Heart right ventricle (tissue), 16 donors: ENCODE data around the gene TMEM8B. TPM values are rescaled to one million over a fixed set of nuclear protein-coding genes. Genes with fewer than 3 reads are reported as not detected.

Experiments
- ATAC-seq, 8 donors: fragments of 200-7000 bp; cut with Tn5 transposase; one replicate each; pipeline ENCODE4 v1.9.1; 2020; ENCODE audit warnings: mild to moderate bottlenecking in 8 of 8, moderate library complexity in 8 of 8, moderate number of reproducible peaks in 1 of 8
- DNase-seq, 2 donors: peaks; one replicate each; pipeline ENCODE4 v3.0.0-alpha.2; 2020
- H3K27ac ChIP-seq, 10 donors: fragments of 200-600 bp; sonication (generic) in 2 of 10; one replicate each; pipeline versions ENCODE4 v1.5.0 to v1.8.0; 2020 to 2022; ENCODE audit warnings: mild to moderate bottlenecking in 3 of 10
- H3K27me3 ChIP-seq, 7 donors: fragments of 200-600 bp; one replicate each; pipeline ENCODE4 v1.8.0; 2021 to 2022; ENCODE audit warnings: mild to moderate bottlenecking in 2 of 7
- H3K36me3 ChIP-seq, 9 donors: fragments of 200-600 bp; sonication (generic) in 1 of 9; one replicate each; pipeline versions ENCODE4 v1.5.0 to v1.8.0; 2020 to 2022; ENCODE audit warnings: mild to moderate bottlenecking in 2 of 9
- H3K4me1 ChIP-seq, 9 donors: fragments of 200-600 bp; sonication (generic) in 1 of 9; one replicate each; pipeline versions ENCODE4 v1.5.0 to v1.8.0; 2020 to 2022; ENCODE audit warnings: mild to moderate bottlenecking in 4 of 9
- H3K4me3 ChIP-seq, 10 donors: fragments of 200-600 bp; sonication (generic) in 2 of 10; one replicate each; pipeline versions ENCODE4 v1.5.0 to v1.8.0; 2020 to 2022; ENCODE audit warnings: mild to moderate bottlenecking in 7 of 10, moderate library complexity in 2 of 10
- H3K9me3 ChIP-seq, 11 donors: fragments of 200-600 bp in 10 of 11; sonication (generic) in 2 of 11; one replicate each; pipeline versions ENCODE4 v1.5.0 to v1.8.0; 2013 to 2022; ENCODE audit warnings: mild to moderate bottlenecking in 2 of 11, control low read depth in 1 of 11, moderate library complexity in 1 of 11
- CTCF ChIP-seq, 9 donors: fragments of 200-600 bp; sonication (generic) in 2 of 9; IDR thresholded peaks; one replicate each; pipeline versions ENCODE4 v1.5.0 to v1.8.0; 2021 to 2022; ENCODE audit warnings: antibody characterized with exemption in 9 of 9, mild to moderate bottlenecking in 5 of 9, moderate library complexity in 1 of 9
- WGBS, 2 donors: extraction: QIAGEN DNeasy Blood & Tissue Kit; methylation state at CpG; one replicate each; pipeline ENCODE4 v1.1.7; 2013; ENCODE audit warnings: inconsistent platforms in 1 of 2; 5-methylcytosine and 5-hydroxymethylcytosine counted together
- intact Hi-C, 10 donors: fragments of 100-400 bp; cut with DNase I; formaldehyde crosslinking; loops; one replicate each; pipeline versions ENCODE4 v1.11.1 to v1.14.2; 2022
- polyA plus RNA-seq, 2 donors: library from polyadenylated mRNA; stranded (reverse); fragments of 200-250 nt; gene quantifications; one replicate each; pipeline ENCODE4 v1.2.3, GENCODE V29; 2013
- total RNA-seq, 10 donors: library from RNA; stranded (reverse); fragmentation: NEBNext Ultra II Directional in 3 of 10; extraction: Animal tissue kit (Norgen Biotek cat#: 25700) in 3 of 10; gene quantifications; one replicate each; pipeline versions ENCODE4 v1.2.1 to v1.2.4, GENCODE V29; 2021 to 2023
- donor health status: Arrhythmogenic right ventricular cardiomyopathy.
- donor health status: ischemic (EF 13 %, LVEDD 7.1; RV severe dilation, severe dysfunction).
- donor health status: healthy with polysubstance abuse.
- donor health status: DM: no; HTN: yes; CAD: no.
- donor health status: DM: no; HTN: no; CAD: no.
- donor health status: ischemic (EF 25% LVEDD 6.9; RV normal size, moderate dysfunction).
- donor health status: ischemic (EF 25% LVEDD 5.7; RV mildly dilated, moderate dysfunction).
- donor health status: healthy.
- donor health status: DM: yes; HTN: yes; CAD: no.
- donor health status: Ischemic cardiomyopathy.
- donor health status: ischemic (EF 35%, LVEDD 5.7; RV mildly dilated, moderate dysfunction).
- donor health status: nonischemic (EF 11% LVEDD 7.7; RV severe dilation, severe dysfunction).
- donor health status: DM: yes; HTN: yes; CAD: no.
- donor health status: PGD.
- donor health status: ischemic (EF 29% LVEDD 5.4; RV normal size, mild dysfunction).
- donor health status: nonischemic (EF 23%, LVEDD 6.1; RV moderate dilation, normal function).

TMEM8B gene
- total and polyA plus RNA-seq, 12 donors, result 6.7 to 22.9 (median 19.5) TPM

GRCh38 chr9:35806101-35806500 is 22.9 kb upstream of the TMEM8B start:
- no peaks in the 10 kb centered on the region for H3K27me3 ChIP-seq
- no peak overlapping the region for H3K27ac ChIP-seq
- H3K4me1 ChIP-seq, result peaks cover 0 to 4% (median 2%) of the 10 kb centered on the region in 9 donors
- no peak overlapping the region for H3K4me3 ChIP-seq
- DNase-seq, result no peak
- no peak for TF ChIP-seq CTCF (IDR thresholded peaks at IDR 0.05)
- no peaks in the 10 kb centered on the region for H3K9me3 ChIP-seq
- H3K36me3 ChIP-seq, result peaks cover 0 to 84% (median 20%) of the 10 kb centered on the region in 9 donors
- ATAC-seq, result no peak
- intact Hi-C loops, result no loop called here
- 98% methylated on average over 8 of the region's 8 CpGs for WGBS, 2 donors

- intact Hi-C loops, result no loop called here
- peaks cover 0 to 62% (median 17%) of the 10 kb centered on the region in 9 donors for H3K36me3 ChIP-seq
- no peak for DNase-seq
- peaks cover 0 to 25% (median 20%) of the 10 kb centered on the region in 9 donors for H3K4me1 ChIP-seq
- H3K4me3 ChIP-seq, result no peak overlapping the region
- H3K27me3 ChIP-seq, result no peaks in the 10 kb centered on the region
- 91 to 94% methylated on average over 9 of the region's 9 CpGs for WGBS, 2 donors
- no peaks in the 10 kb centered on the region for H3K9me3 ChIP-seq
- TF ChIP-seq CTCF (IDR thresholded peaks at IDR 0.05), result no peak
- ATAC-seq, result no peak
- no peak overlapping the region for H3K27ac ChIP-seq
These were observed 20.6 kb upstream of the TMEM8B start for GRCh38 chr9:35808433-35808832.

GRCh38 chr9:35810122-35810521 is 18.9 kb upstream of the TMEM8B start:
- Histone ChIP-seq H3K4me3 (no peak overlapping the region), H3K27me3 (no peaks in the 10 kb centered on the region), H3K4me1 (peaks cover 0 to 36% (median 30%) of the 10 kb centered on the region in 9 donors), H3K36me3 (peaks cover 0 to 53% (median 17%) of the 10 kb centered on the region in 9 donors), H3K9me3 (no peaks in the 10 kb centered on the region), H3K27ac (no peak overlapping the region)
- no peak for DNase-seq
- ATAC-seq, result no peak
- TF ChIP-seq CTCF (IDR thresholded peaks at IDR 0.05), result no peak
- WGBS, 2 donors, result 92 to 94% methylated on average over 7 of the region's 7 CpGs
- intact Hi-C loops, result loop anchor here in 4 of 10 donors (5.0 to 10.0 kb wide), 4 partner anchors 53 to 155 kb away; partner anchors contain the start of genes CCDC107 (in 3 of the 4), RMRP (in 3 of the 4), SIT1 (in 2 of the 4) and CREB3 (in 1 of the 4)

- H3K9me3 ChIP-seq, result no peaks in the 10 kb centered on the region
- no peaks in the 10 kb centered on the region for H3K27me3 ChIP-seq
- DNase-seq, result peak; percentile 39 to 45
- 6 to 19% methylated on average over 12 of the region's 12 CpGs for WGBS, 2 donors
- ATAC-seq, result peak in 2 of 8 donors; percentile 4 to 11
- TF ChIP-seq CTCF (IDR thresholded peaks at IDR 0.05), result no peak
- peaks cover 0 to 43% (median 35%) of the 10 kb centered on the region in 9 donors for H3K4me1 ChIP-seq
- peaks cover 0 to 39% (median 12%) of the 10 kb centered on the region in 9 donors for H3K36me3 ChIP-seq
- peak overlapping the region; percentile 25 to 99 (median 84) for H3K27ac ChIP-seq
- H3K4me3 ChIP-seq, result peak overlapping the region; percentile 29 to 82 (median 58)
- intact Hi-C loops, result loop anchor here in 4 of 10 donors (2.0 to 10.0 kb wide), 5 partner anchors 21 to 157 kb away; partner anchors contain the start of genes CCDC107 (in 3 of the 4), RMRP (in 3 of the 4), SIT1 (in 2 of the 4) and CREB3 (in 1 of the 4)
These were observed 17.5 kb upstream of the TMEM8B start for GRCh38 chr9:35811381-35812024.
